ENCODE measurements around the gene XYLT1. TPM values are rescaled to one million over a fixed set of nuclear protein-coding genes. Genes with fewer than 3 reads are reported as not detected.

The XYLT1 gene
- total and polyA plus RNA-seq, 2 experiments from 2014 or later: 4.5 to 26.3 TPM

GRCh38 chr16:17313085-17313611 is 157.6 kb downstream of the XYLT1 start:
- 18 to 43% methylated on average over 4 of the region's 4 CpGs for whole genome bisulfite sequencing, 2 experiments (ENCODE audit: low coverage in 1 of 2, low lambda C conversion rate in 2 of 2, missing lambda C conversion rate in 2 of 2)
- no peaks in the 10 kb centered on the region for H3K36me3 ChIP-seq (ENCODE audit: low read depth)
- in situ Hi-C loops (cut with MboI): no loop called here
- H4K20me1 ChIP-seq (ENCODE audit: insufficient read depth): no peaks in the 10 kb centered on the region
- DNase-seq: peak; percentile 50
- TF ChIP-seq EZH2phosphoT487 (IDR thresholded peaks at IDR 0.05; ENCODE audit: insufficient read depth, low read depth): no peak
- TF ChIP-seq EZH2 (IDR thresholded peaks at IDR 0.05; ENCODE audit: insufficient read depth, poor library complexity, severe bottlenecking): no peak
- peaks cover 11% of the 10 kb centered on the region for H3K4me1 ChIP-seq (ENCODE audit: insufficient read depth)
- H3K4me2 ChIP-seq (ENCODE audit: unreplicated experiment): peak overlapping the region; percentile 13
- no peak overlapping the region for H3K4me3 ChIP-seq
- H3K27me3 ChIP-seq (replicated peaks; ENCODE audit: insufficient read depth): no peaks in the 10 kb centered on the region
- peak overlapping the region; percentile 33 for H3K27ac ChIP-seq
- H2AFZ ChIP-seq: no peak overlapping the region
- H3K9ac ChIP-seq: peak overlapping the region; percentile 5; the same call in 1 of the 2 replicates
- H3K79me2 ChIP-seq (ENCODE audit: insufficient read depth): peaks cover 94% of the 10 kb centered on the region
- H3F3A ChIP-seq (ENCODE audit: insufficient read depth): peaks cover 19% of the 10 kb centered on the region; the same call in 1 of the 2 replicates
- H3K9me2 ChIP-seq (ENCODE audit: insufficient read depth): no peaks in the 10 kb centered on the region
- H3K9me3 ChIP-seq (ENCODE audit: low read depth): no peaks in the 10 kb centered on the region

- H3K9me3 ChIP-seq (ENCODE audit: low read depth): no peaks in the 10 kb centered on the region
- TF ChIP-seq EZH2 (IDR thresholded peaks at IDR 0.05; ENCODE audit: insufficient read depth, poor library complexity, severe bottlenecking): no peak
- TF ChIP-seq EZH2phosphoT487 (IDR thresholded peaks at IDR 0.05; ENCODE audit: insufficient read depth, low read depth): no peak
- H2AFZ ChIP-seq: no peak overlapping the region
- no peaks in the 10 kb centered on the region for H4K20me1 ChIP-seq (ENCODE audit: insufficient read depth)
- no peak overlapping the region for H3K27ac ChIP-seq
- in situ Hi-C loops (cut with MboI): no loop called here
- no peak for DNase-seq
- peaks cover 95% of the 10 kb centered on the region for H3K79me2 ChIP-seq (ENCODE audit: insufficient read depth)
- WGBS, 2 experiments (ENCODE audit: low coverage in 1 of 2, low lambda C conversion rate in 2 of 2, missing lambda C conversion rate in 2 of 2): 75 to 76% methylated on average over 8 of the region's 8 CpGs
- H3K4me1 ChIP-seq (ENCODE audit: insufficient read depth): peaks cover 11% of the 10 kb centered on the region
- H3K9ac ChIP-seq: no peak overlapping the region
- peaks cover 14% of the 10 kb centered on the region; the same call in 1 of the 2 replicates for H3F3A ChIP-seq (ENCODE audit: insufficient read depth)
- no peaks in the 10 kb centered on the region for H3K27me3 ChIP-seq (replicated peaks; ENCODE audit: insufficient read depth)
- no peaks in the 10 kb centered on the region for H3K9me2 ChIP-seq (ENCODE audit: insufficient read depth)
- no peak overlapping the region for H3K4me3 ChIP-seq
- H3K36me3 ChIP-seq (ENCODE audit: low read depth): no peaks in the 10 kb centered on the region
- no peak overlapping the region for H3K4me2 ChIP-seq (ENCODE audit: unreplicated experiment)
Measured at GRCh38 chr16:17312094-17312710, 158.6 kb downstream of the XYLT1 start.

- no peak for DNase-seq
- no peaks in the 10 kb centered on the region for H4K20me1 ChIP-seq (ENCODE audit: insufficient read depth)
- peaks cover 11% of the 10 kb centered on the region for H3K4me1 ChIP-seq (ENCODE audit: insufficient read depth)
- no peaks in the 10 kb centered on the region for H3K9me3 ChIP-seq (ENCODE audit: low read depth)
- no peak overlapping the region for H3K4me3 ChIP-seq
- no peaks in the 10 kb centered on the region for H3K27me3 ChIP-seq (replicated peaks; ENCODE audit: insufficient read depth)
- peaks cover 98% of the 10 kb centered on the region for H3K79me2 ChIP-seq (ENCODE audit: insufficient read depth)
- 68 to 70% methylated on average over 9 of the region's 9 CpGs for WGBS, 2 experiments (ENCODE audit: low coverage in 1 of 2, low lambda C conversion rate in 2 of 2, missing lambda C conversion rate in 2 of 2)
- H3K36me3 ChIP-seq (ENCODE audit: low read depth): no peaks in the 10 kb centered on the region
- no peak for TF ChIP-seq EZH2 (IDR thresholded peaks at IDR 0.05; ENCODE audit: insufficient read depth, poor library complexity, severe bottlenecking)
- TF ChIP-seq EZH2phosphoT487 (IDR thresholded peaks at IDR 0.05; ENCODE audit: insufficient read depth, low read depth): no peak
- no peak overlapping the region for H3K4me2 ChIP-seq (ENCODE audit: unreplicated experiment)
- no peak overlapping the region for H2AFZ ChIP-seq
- H3K9me2 ChIP-seq (ENCODE audit: insufficient read depth): no peaks in the 10 kb centered on the region
- in situ Hi-C loops (cut with MboI): no loop called here
- H3F3A ChIP-seq (ENCODE audit: insufficient read depth): peaks cover 14% of the 10 kb centered on the region; the same call in 1 of the 2 replicates
- H3K27ac ChIP-seq: no peak overlapping the region
- H3K9ac ChIP-seq: no peak overlapping the region
Measured at GRCh38 chr16:17311333-17312093, 159.2 kb downstream of the XYLT1 start.

GRCh38 chr16:17309510-17309909 is 161.2 kb downstream of the XYLT1 start:
- no peak overlapping the region for H3K9ac ChIP-seq
- DNase-seq: no peak
- no peaks in the 10 kb centered on the region for H3K27me3 ChIP-seq (replicated peaks; ENCODE audit: insufficient read depth)
- H3K4me1 ChIP-seq (ENCODE audit: insufficient read depth): peaks cover 11% of the 10 kb centered on the region
- no peaks in the 10 kb centered on the region for H3K9me2 ChIP-seq (ENCODE audit: insufficient read depth)
- H3K36me3 ChIP-seq (ENCODE audit: low read depth): no peaks in the 10 kb centered on the region
- 70 to 77% methylated on average over 3 of the region's 3 CpGs for WGBS, 2 experiments (ENCODE audit: low coverage in 1 of 2, low lambda C conversion rate in 2 of 2, missing lambda C conversion rate in 2 of 2)
- no peaks in the 10 kb centered on the region; the same call in 1 of the 2 replicates for H4K20me1 ChIP-seq (ENCODE audit: insufficient read depth)
- H3K79me2 ChIP-seq (ENCODE audit: insufficient read depth): peaks cover 92% of the 10 kb centered on the region
- H3K4me3 ChIP-seq: no peak overlapping the region
- no peak for TF ChIP-seq EZH2 (IDR thresholded peaks at IDR 0.05; ENCODE audit: insufficient read depth, poor library complexity, severe bottlenecking)
- TF ChIP-seq EZH2phosphoT487 (IDR thresholded peaks at IDR 0.05; ENCODE audit: insufficient read depth, low read depth): no peak
- no peak overlapping the region for H2AFZ ChIP-seq
- H3K4me2 ChIP-seq (ENCODE audit: unreplicated experiment): no peak overlapping the region
- no peak overlapping the region for H3K27ac ChIP-seq
- no peaks in the 10 kb centered on the region for H3K9me3 ChIP-seq (ENCODE audit: low read depth)
- peaks cover 14% of the 10 kb centered on the region; the same call in 1 of the 2 replicates for H3F3A ChIP-seq (ENCODE audit: insufficient read depth)
- in situ Hi-C loops (cut with MboI): no loop called here
